Mesenchymal stem cell (in vitro differentiated cells and primary cell): ENCODE data around the gene SSBP1.

Source experiments
- DNase-seq: peaks from one replicate; pipeline ENCODE4 v3.0.0-alpha.2; 2013
- H2AFZ ChIP-seq: one replicate; pipeline ENCODE4 v1.6.1; 2013; ENCODE audit warnings: low read depth, mild to moderate bottlenecking, control low read depth, inconsistent platforms, low read length, moderate library complexity
- H2AK5ac ChIP-seq: 2 replicates; pipeline ENCODE4 v1.6.1; 2013; ENCODE audit warnings: low read length, moderate library complexity, mild to moderate bottlenecking, inconsistent platforms; ENCODE audit not compliant: severe bottlenecking
- H2BK120ac ChIP-seq: one replicate; pipeline ENCODE4 v1.6.1; 2013; ENCODE audit warnings: low read depth, mild to moderate bottlenecking, inconsistent platforms, low read length, moderate library complexity
- H2BK12ac ChIP-seq, 2 experiments: one replicate each; pipeline ENCODE4 v1.6.1; 2013; ENCODE audit warnings: inconsistent platforms in 2 of 2, low read length in 2 of 2, mild to moderate bottlenecking in 2 of 2, moderate library complexity in 2 of 2, control low read depth in 1 of 2
- H2BK15ac ChIP-seq: one replicate; pipeline ENCODE4 v1.6.1; 2013; ENCODE audit warnings: mild to moderate bottlenecking, low read depth, inconsistent platforms; ENCODE audit not compliant: poor library complexity, severe bottlenecking
- H2BK5ac ChIP-seq: 2 replicates; pipeline ENCODE4 v1.6.1; 2013; ENCODE audit warnings: low read depth, mild to moderate bottlenecking, low read length, control low read depth, inconsistent platforms; ENCODE audit not compliant: poor library complexity, severe bottlenecking
- H3K14ac ChIP-seq, 2 experiments: one replicate each; pipeline ENCODE4 v1.6.1; 2013; ENCODE audit warnings: inconsistent platforms in 2 of 2, low read length in 2 of 2, control low read depth in 1 of 2, mild to moderate bottlenecking in 1 of 2, moderate library complexity in 1 of 2
- H3K18ac ChIP-seq, 2 experiments: one replicate each; pipeline ENCODE4 v1.6.1; 2013; ENCODE audit warnings: inconsistent platforms in 2 of 2, low read length in 2 of 2, control low read depth in 1 of 2, low read depth in 1 of 2, mild to moderate bottlenecking in 1 of 2
- H3K23ac ChIP-seq, 2 experiments: one replicate each; pipeline ENCODE4 v1.6.1; 2013; ENCODE audit warnings: inconsistent platforms in 2 of 2, low read length in 2 of 2, mild to moderate bottlenecking in 2 of 2, moderate library complexity in 2 of 2, control low read depth in 1 of 2
- H3K27ac ChIP-seq: 2 replicates; pipeline ENCODE4 v1.5.1; 2013; ENCODE audit warnings: mild to moderate bottlenecking, moderate library complexity, low read length, control low read depth, inconsistent platforms; ENCODE audit not compliant: poor library complexity, severe bottlenecking
- H3K27me3 ChIP-seq, 2 experiments: 2 replicates each; pipeline versions ENCODE4 v1.6.1 to v1.7.0; 2013; ENCODE audit warnings: low read length in 2 of 2, mild to moderate bottlenecking in 2 of 2, moderate library complexity in 2 of 2, control low read depth in 1 of 2, inconsistent platforms in 1 of 2; ENCODE audit not compliant: control insufficient read depth in 1 of 2, insufficient read depth in 1 of 2
- H3K36me3 ChIP-seq, 2 experiments: 2 replicates each; pipeline versions ENCODE4 v1.6.1 to v1.7.0; 2013; ENCODE audit warnings: low read length in 2 of 2, control low read depth in 1 of 2, inconsistent platforms in 1 of 2, low read depth in 1 of 2, mild to moderate bottlenecking in 1 of 2; ENCODE audit not compliant: insufficient read depth in 2 of 2, control insufficient read depth in 1 of 2
- H3K4ac ChIP-seq, 2 experiments: one replicate each; pipeline ENCODE4 v1.6.1; 2013; ENCODE audit warnings: inconsistent platforms in 2 of 2, low read length in 2 of 2, mild to moderate bottlenecking in 2 of 2, moderate library complexity in 2 of 2, control low read depth in 1 of 2, low read depth in 1 of 2
- H3K4me1 ChIP-seq: 2 replicates; pipeline ENCODE4 v1.6.1; 2013; ENCODE audit warnings: low read depth, low read length, control low read depth; ENCODE audit not compliant: control insufficient read depth, insufficient read depth
- H3K4me2 ChIP-seq: 2 replicates; pipeline ENCODE4 v1.6.1; 2013; ENCODE audit warnings: low read length, mild to moderate bottlenecking, inconsistent platforms; ENCODE audit not compliant: poor library complexity, severe bottlenecking
- H3K4me3 ChIP-seq, 2 experiments: 2 replicates each; pipeline versions ENCODE4 v1.5.1 to v1.7.0; 2013; ENCODE audit warnings: low read length in 2 of 2, mild to moderate bottlenecking in 2 of 2, control low read depth in 1 of 2, low read depth in 1 of 2; ENCODE audit not compliant: insufficient read depth in 1 of 2
- H3K79me1 ChIP-seq: replicated peaks from 2 replicates; pipeline ENCODE4 v1.6.1; 2013; ENCODE audit warnings: mild to moderate bottlenecking, control low read depth, low read length, inconsistent platforms; ENCODE audit not compliant: poor library complexity, severe bottlenecking
- H3K9ac ChIP-seq: 2 replicates; pipeline ENCODE4 v1.7.0; 2013; ENCODE audit warnings: mild to moderate bottlenecking, low read length, moderate library complexity
- H3K9me3 ChIP-seq: 2 replicates; pipeline ENCODE4 v1.7.0; 2013; ENCODE audit warnings: mild to moderate bottlenecking, low read length; ENCODE audit not compliant: control insufficient read depth
- H4K8ac ChIP-seq: one replicate; pipeline ENCODE4 v1.6.1; 2013; ENCODE audit warnings: inconsistent platforms, mild to moderate bottlenecking, low read length, moderate library complexity
- H4K91ac ChIP-seq: one replicate; pipeline ENCODE4 v1.6.1; 2013; ENCODE audit warnings: mild to moderate bottlenecking, low read length, inconsistent platforms
- WGBS: methylation state at CpG from one replicate; pipeline ENCODE4 v1.1.7; 2013; ENCODE audit warnings: mixed read lengths; 5-methylcytosine and 5-hydroxymethylcytosine counted together

SSBP1 gene

GRCh38 chr7:141701489-141702046 is 36.6 kb upstream of the SSBP1 start:
- Histone ChIP-seq H3K79me1 (peaks cover 9% of the 10 kb centered on the region), H3K27me3 (peaks cover 2 to 9% of the 10 kb centered on the region in 2 experiments), H3K9ac (peak overlapping the region; percentile 62), H3K9me3 (no peaks in the 10 kb centered on the region), H2BK15ac (peak overlapping the region; percentile 31), H3K23ac (no peak overlapping the region), H2BK120ac (no peak overlapping the region), H3K4me2 (peak overlapping the region; percentile 80), H3K4me1 (peaks cover 8% of the 10 kb centered on the region), H2AFZ (peak overlapping the region; percentile 80), H3K4me3 (peak overlapping the region; percentile 74 to 89), H2BK12ac (no peak overlapping the region), H3K14ac (peak overlapping the region in 1 of 2 experiments; percentile 45), H4K91ac (no peak overlapping the region), H4K8ac (no peak overlapping the region), H3K18ac (peak overlapping the region; percentile 35 to 63), H3K4ac (peak overlapping the region in 1 of 2 experiments; percentile 37), H3K36me3 (no peaks in the 10 kb centered on the region), H2BK5ac (no peak overlapping the region), H2AK5ac (no peak overlapping the region), H3K27ac (no peak overlapping the region)
- 1% methylated on average over 28 of the region's 59 CpGs for WGBS
- DNase-seq, result peak; percentile 59

- H3K36me3 ChIP-seq, result no peaks in the 10 kb centered on the region
- peak within 1 kb of the TSS; percentile 81 for H3K9ac ChIP-seq
- H3K27me3 ChIP-seq, result peaks cover 2 to 9% of the 10 kb centered on the region in 2 experiments
- no peak within 1 kb of the TSS for H2BK12ac ChIP-seq
- peak within 1 kb of the TSS; percentile 56 to 63 for H3K18ac ChIP-seq
- H3K79me1 ChIP-seq, result peaks cover 7% of the 10 kb centered on the region
- H2BK5ac ChIP-seq, result no peak within 1 kb of the TSS
- H3K4me3 ChIP-seq, result peak within 1 kb of the TSS; percentile 87 to 89
- peak within 1 kb of the TSS in 1 of 2 experiments; percentile 34 for H3K23ac ChIP-seq
- H3K4ac ChIP-seq, result peak within 1 kb of the TSS in 1 of 2 experiments; percentile 37
- no peak within 1 kb of the TSS for H4K8ac ChIP-seq
- no peaks in the 10 kb centered on the region for H3K9me3 ChIP-seq
- H3K27ac ChIP-seq, result no peak within 1 kb of the TSS
- H2BK120ac ChIP-seq, result no peak within 1 kb of the TSS
- under 1% methylated on average over 57 of the region's 62 CpGs for WGBS
- peak; percentile 51 for DNase-seq
- peaks cover 6% of the 10 kb centered on the region for H3K4me1 ChIP-seq
- no peak within 1 kb of the TSS for H4K91ac ChIP-seq
- H2AFZ ChIP-seq, result peak within 1 kb of the TSS; percentile 91
- no peak within 1 kb of the TSS for H2AK5ac ChIP-seq
- peak within 1 kb of the TSS in 1 of 2 experiments; percentile 68 for H3K14ac ChIP-seq
- peak within 1 kb of the TSS; percentile 31 for H2BK15ac ChIP-seq
- peak within 1 kb of the TSS; percentile 87 for H3K4me2 ChIP-seq
Measured at GRCh38 chr7:141702047-141702567, 36.1 kb upstream of the SSBP1 start, which contains the start of gene DENND11. Gene DENND11, minus strand, starts transcription at chr7:141702166. Its CDS starts 13 bp downstream, at chr7:141702153.

- H2BK12ac ChIP-seq, result no peak overlapping the region
- no peak overlapping the region for H3K4me2 ChIP-seq
- H3K14ac ChIP-seq, result no peak overlapping the region
- no peak overlapping the region for H2BK120ac ChIP-seq
- H3K4ac ChIP-seq, result no peak overlapping the region
- peak overlapping the region in 1 of 2 experiments; percentile 87 for H3K4me3 ChIP-seq
- H3K9me3 ChIP-seq, result no peaks in the 10 kb centered on the region
- WGBS, result 92% methylated on average over 4 of the region's 4 CpGs
- H2AFZ ChIP-seq, result no peak overlapping the region
- no peak overlapping the region for H2AK5ac ChIP-seq
- H4K91ac ChIP-seq, result no peak overlapping the region
- H3K23ac ChIP-seq, result no peak overlapping the region
- H3K36me3 ChIP-seq, result no peaks in the 10 kb centered on the region
- peak overlapping the region; percentile 81 for H3K9ac ChIP-seq
- no peak overlapping the region for H4K8ac ChIP-seq
- no peak overlapping the region for H2BK5ac ChIP-seq
- peaks cover 4% of the 10 kb centered on the region for H3K4me1 ChIP-seq
- H3K79me1 ChIP-seq, result peaks cover 7% of the 10 kb centered on the region
- H3K27me3 ChIP-seq, result peaks cover 2 to 13% of the 10 kb centered on the region in 2 experiments
- H3K18ac ChIP-seq, result no peak overlapping the region
- no peak overlapping the region for H2BK15ac ChIP-seq
- no peak overlapping the region for H3K27ac ChIP-seq
- DNase-seq, result no peak
Measured at GRCh38 chr7:141702892-141703291, 35.3 kb upstream of the SSBP1 start.

GRCh38 chr7:141704112-141704511 is 34.0 kb upstream of the SSBP1 start:
- H3K4me2 ChIP-seq, result no peak overlapping the region
- WGBS, result 59% methylated on average over 3 of the region's 3 CpGs
- peaks cover 4% of the 10 kb centered on the region for H3K4me1 ChIP-seq
- DNase-seq, result no peak
- H2AFZ ChIP-seq, result no peak overlapping the region
- no peak overlapping the region for H4K91ac ChIP-seq
- H3K79me1 ChIP-seq, result peaks cover 4% of the 10 kb centered on the region
- H2BK120ac ChIP-seq, result no peak overlapping the region
- H4K8ac ChIP-seq, result no peak overlapping the region
- no peak overlapping the region for H2BK5ac ChIP-seq
- no peak overlapping the region for H2AK5ac ChIP-seq
- no peak overlapping the region for H3K27ac ChIP-seq
- no peak overlapping the region for H2BK15ac ChIP-seq
- no peak overlapping the region for H3K23ac ChIP-seq
- H3K9ac ChIP-seq, result no peak overlapping the region
- H3K27me3 ChIP-seq, result peaks cover 2 to 19% of the 10 kb centered on the region in 2 experiments
- H3K4ac ChIP-seq, result no peak overlapping the region
- H3K18ac ChIP-seq, result no peak overlapping the region
- H3K14ac ChIP-seq, result no peak overlapping the region
- no peak overlapping the region for H2BK12ac ChIP-seq
- H3K36me3 ChIP-seq, result no peaks in the 10 kb centered on the region
- H3K9me3 ChIP-seq, result no peaks in the 10 kb centered on the region
- H3K4me3 ChIP-seq, result no peak overlapping the region
